Panc1 (cell line): Measurements from ENCODE around the gene MTHFD1L. TPM values are rescaled to one million over a fixed set of nuclear protein-coding genes. Genes with fewer than 3 reads are reported as not detected.

ENCODE experiments used
- ATAC-seq: fragments of 200-7000 bp; cut with Tn5 transposase; 2 replicates; pipeline ENCODE4 v1.9.1; 2020; ENCODE audit warnings: mild to moderate bottlenecking, moderate library complexity
- BruUV-seq: library from RNA; stranded (reverse); fragments of 400-500 nt; replicated peaks from 2 replicates; lab custom pipeline; 2021; lab: Mats Ljungman, UMichigan
- CTCF ChIA-PET: fragments of 300-600 bp; sonication (Branson Sonifier 250); formaldehyde crosslinking; loops from one replicate; lab custom pipeline; 2022; ENCODE audit warnings: antibody characterized with exemption; lab: Charles Lee
- POLR2A ChIA-PET: fragments of 300-600 bp; sonication (Branson Sonifier 250); formaldehyde crosslinking; loops from one replicate; lab custom pipeline; 2022; ENCODE audit warnings: antibody characterized with exemption; lab: Charles Lee
- DNase-seq: peaks from one replicate; pipeline ENCODE4 v3.0.0-alpha.2; 2010; ENCODE audit warnings: low read depth, low spot score
- H3K27ac ChIP-seq: 2 replicates; pipeline ENCODE4 v1.5.1; 2011; ENCODE audit warnings: mild to moderate bottlenecking, low read length, inconsistent platforms
- H3K27me3 ChIP-seq: fragments of 200-500 bp; sonication (Bioruptor generic); 2 replicates; pipeline ENCODE4 v1.6.0; 2014; ENCODE audit warnings: low read length, inconsistent platforms; ENCODE audit not compliant: control insufficient read depth, insufficient read depth
- H3K36me3 ChIP-seq: fragments of 200-500 bp; sonication (Bioruptor generic); 2 replicates; pipeline ENCODE4 v1.5.1; 2014; ENCODE audit warnings: inconsistent platforms, mild to moderate bottlenecking, low read length, moderate library complexity; ENCODE audit not compliant: control insufficient read depth, insufficient read depth
- H3K4me1 ChIP-seq: 2 replicates; pipeline ENCODE4 v1.5.1; 2011; ENCODE audit warnings: inconsistent platforms, mild to moderate bottlenecking, low read length, moderate library complexity; ENCODE audit not compliant: control insufficient read depth, insufficient read depth
- H3K4me3 ChIP-seq, 2 experiments: 2 replicates each; pipeline ENCODE4 v1.5.1; 2011 to 2012; ENCODE audit warnings: low read depth in 2 of 2, low read length in 2 of 2, mild to moderate bottlenecking in 2 of 2, inconsistent platforms in 1 of 2, moderate library complexity in 1 of 2
- H3K9me3 ChIP-seq: fragments of 200-500 bp; sonication (Bioruptor generic); 2 replicates; pipeline ENCODE4 v1.5.1; 2014; ENCODE audit warnings: low read depth, mild to moderate bottlenecking, inconsistent platforms, low read length, moderate library complexity; ENCODE audit not compliant: control insufficient read depth, insufficient read depth
- POLR2AphosphoS5 ChIP-seq: IDR thresholded peaks from 2 replicates; pipeline ENCODE4 v1.6.1; 2012; ENCODE audit warnings: mild to moderate bottlenecking, low read depth, low read length, moderate library complexity
- SIN3A ChIP-seq: IDR thresholded peaks from 2 replicates; pipeline ENCODE4 v1.6.1; 2012; ENCODE audit warnings: low read depth, mild to moderate bottlenecking, low read length, moderate library complexity, borderline replicate concordance; ENCODE audit not compliant: insufficient read depth
- TCF7L2 ChIP-seq: IDR thresholded peaks from 2 replicates; pipeline ENCODE4 v1.6.1; 2011; ENCODE audit warnings: mild to moderate bottlenecking, low read depth, low read length, inconsistent platforms
- in situ Hi-C: cut with HindIII; loops from 2 replicates; pipeline ENCODE4 v1.10.0; 2016; ENCODE audit warnings: low sequenced_read_pairs, low pct_unique_long_range_greater_than_20kb
- intact Hi-C: fragments of 100-400 bp; cut with micrococcal nuclease; formaldehyde crosslinking; loops from one replicate; pipeline ENCODE4 v1.10.0; 2022; ENCODE audit not compliant: unreplicated experiment
- total RNA-seq: library from RNA; stranded (reverse); gene quantifications from one replicate; pipeline ENCODE4 v1.2.1, GENCODE V29; 2021; ENCODE audit not compliant: unreplicated experiment
- TF ChIP-seq, protein P1 (sequence below), 2 experiments: IDR thresholded peaks; 2 replicates each; pipeline ENCODE4 v1.6.1; 2011 to 2012; ENCODE audit warnings: low read depth in 2 of 2, control low read depth in 1 of 2, low read length in 1 of 2, mild to moderate bottlenecking in 1 of 2, moderate library complexity in 1 of 2; ENCODE audit not compliant: insufficient read depth in 1 of 2
- TF ChIP-seq, protein P2 (sequence below): fragments of 450-650 bp; IDR thresholded peaks from 2 replicates; pipeline ENCODE4 v1.5.1; 2017; ENCODE audit warnings: mild to moderate bottlenecking

Gene MTHFD1L
- total RNA-seq, 1 experiment from 2014 or later, result 76.2 TPM

DNA sequence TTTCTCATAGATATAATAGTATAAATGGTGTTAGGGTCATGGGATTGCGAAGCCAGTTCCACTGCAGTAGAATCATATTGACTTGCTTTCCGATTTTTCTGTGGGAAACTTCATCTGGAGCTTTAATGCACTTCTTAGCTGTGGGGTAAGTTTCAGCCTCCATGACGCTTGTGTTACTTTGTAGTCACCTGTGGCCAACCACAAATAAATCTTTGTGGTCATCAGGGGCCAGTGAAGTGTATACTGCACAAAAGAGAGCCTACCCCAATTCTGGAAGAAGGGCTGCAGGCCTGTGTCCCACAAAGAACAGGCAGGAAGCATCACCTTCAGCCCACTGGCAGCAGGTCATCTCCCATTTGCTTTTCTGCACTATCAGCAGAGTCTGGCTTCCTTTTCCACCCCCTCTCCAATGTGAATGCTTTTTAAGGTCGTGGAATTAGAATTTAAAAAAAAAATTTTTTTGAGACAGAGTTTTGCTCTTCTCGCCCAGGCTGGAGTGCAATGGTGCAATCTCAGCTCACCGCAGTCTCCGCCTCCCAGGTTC is 32.0 kb downstream of the MTHFD1L start:
- Histone ChIP-seq H3K27me3 (no peaks in the 10 kb centered on the region), H3K9me3 (no peaks in the 10 kb centered on the region), H3K4me1 (no peaks in the 10 kb centered on the region; the same call in 1 of the 2 replicates), H3K27ac (no peak overlapping the region), H3K4me3 (no peak overlapping the region), H3K36me3 (peaks cover 7% of the 10 kb centered on the region)
- no TSS peak for BruUV-seq
- ChIA-PET POLR2A (no interaction called here), CTCF (no interaction called here)
- intact Hi-C loops, result no loop called here
- TF ChIP-seq, protein P1, sequence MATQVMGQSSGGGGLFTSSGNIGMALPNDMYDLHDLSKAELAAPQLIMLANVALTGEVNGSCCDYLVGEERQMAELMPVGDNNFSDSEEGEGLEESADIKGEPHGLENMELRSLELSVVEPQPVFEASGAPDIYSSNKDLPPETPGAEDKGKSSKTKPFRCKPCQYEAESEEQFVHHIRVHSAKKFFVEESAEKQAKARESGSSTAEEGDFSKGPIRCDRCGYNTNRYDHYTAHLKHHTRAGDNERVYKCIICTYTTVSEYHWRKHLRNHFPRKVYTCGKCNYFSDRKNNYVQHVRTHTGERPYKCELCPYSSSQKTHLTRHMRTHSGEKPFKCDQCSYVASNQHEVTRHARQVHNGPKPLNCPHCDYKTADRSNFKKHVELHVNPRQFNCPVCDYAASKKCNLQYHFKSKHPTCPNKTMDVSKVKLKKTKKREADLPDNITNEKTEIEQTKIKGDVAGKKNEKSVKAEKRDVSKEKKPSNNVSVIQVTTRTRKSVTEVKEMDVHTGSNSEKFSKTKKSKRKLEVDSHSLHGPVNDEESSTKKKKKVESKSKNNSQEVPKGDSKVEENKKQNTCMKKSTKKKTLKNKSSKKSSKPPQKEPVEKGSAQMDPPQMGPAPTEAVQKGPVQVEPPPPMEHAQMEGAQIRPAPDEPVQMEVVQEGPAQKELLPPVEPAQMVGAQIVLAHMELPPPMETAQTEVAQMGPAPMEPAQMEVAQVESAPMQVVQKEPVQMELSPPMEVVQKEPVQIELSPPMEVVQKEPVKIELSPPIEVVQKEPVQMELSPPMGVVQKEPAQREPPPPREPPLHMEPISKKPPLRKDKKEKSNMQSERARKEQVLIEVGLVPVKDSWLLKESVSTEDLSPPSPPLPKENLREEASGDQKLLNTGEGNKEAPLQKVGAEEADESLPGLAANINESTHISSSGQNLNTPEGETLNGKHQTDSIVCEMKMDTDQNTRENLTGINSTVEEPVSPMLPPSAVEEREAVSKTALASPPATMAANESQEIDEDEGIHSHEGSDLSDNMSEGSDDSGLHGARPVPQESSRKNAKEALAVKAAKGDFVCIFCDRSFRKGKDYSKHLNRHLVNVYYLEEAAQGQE (IDR thresholded peaks at IDR 0.05; ENCODE audit: insufficient read depth in 1 of 2, low read depth in 2 of 2, low read length in 1 of 2), result no peak
- no peak for TF ChIP-seq POLR2AphosphoS5
- TF ChIP-seq TCF7L2, result no peak
- no peak for TF ChIP-seq SIN3A
- TF ChIP-seq, protein P2, sequence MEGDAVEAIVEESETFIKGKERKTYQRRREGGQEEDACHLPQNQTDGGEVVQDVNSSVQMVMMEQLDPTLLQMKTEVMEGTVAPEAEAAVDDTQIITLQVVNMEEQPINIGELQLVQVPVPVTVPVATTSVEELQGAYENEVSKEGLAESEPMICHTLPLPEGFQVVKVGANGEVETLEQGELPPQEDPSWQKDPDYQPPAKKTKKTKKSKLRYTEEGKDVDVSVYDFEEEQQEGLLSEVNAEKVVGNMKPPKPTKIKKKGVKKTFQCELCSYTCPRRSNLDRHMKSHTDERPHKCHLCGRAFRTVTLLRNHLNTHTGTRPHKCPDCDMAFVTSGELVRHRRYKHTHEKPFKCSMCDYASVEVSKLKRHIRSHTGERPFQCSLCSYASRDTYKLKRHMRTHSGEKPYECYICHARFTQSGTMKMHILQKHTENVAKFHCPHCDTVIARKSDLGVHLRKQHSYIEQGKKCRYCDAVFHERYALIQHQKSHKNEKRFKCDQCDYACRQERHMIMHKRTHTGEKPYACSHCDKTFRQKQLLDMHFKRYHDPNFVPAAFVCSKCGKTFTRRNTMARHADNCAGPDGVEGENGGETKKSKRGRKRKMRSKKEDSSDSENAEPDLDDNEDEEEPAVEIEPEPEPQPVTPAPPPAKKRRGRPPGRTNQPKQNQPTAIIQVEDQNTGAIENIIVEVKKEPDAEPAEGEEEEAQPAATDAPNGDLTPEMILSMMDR, result no peak
- DNase-seq (no peak), ATAC-seq (no peak)
- in situ Hi-C loops, result no loop called here

DNA sequence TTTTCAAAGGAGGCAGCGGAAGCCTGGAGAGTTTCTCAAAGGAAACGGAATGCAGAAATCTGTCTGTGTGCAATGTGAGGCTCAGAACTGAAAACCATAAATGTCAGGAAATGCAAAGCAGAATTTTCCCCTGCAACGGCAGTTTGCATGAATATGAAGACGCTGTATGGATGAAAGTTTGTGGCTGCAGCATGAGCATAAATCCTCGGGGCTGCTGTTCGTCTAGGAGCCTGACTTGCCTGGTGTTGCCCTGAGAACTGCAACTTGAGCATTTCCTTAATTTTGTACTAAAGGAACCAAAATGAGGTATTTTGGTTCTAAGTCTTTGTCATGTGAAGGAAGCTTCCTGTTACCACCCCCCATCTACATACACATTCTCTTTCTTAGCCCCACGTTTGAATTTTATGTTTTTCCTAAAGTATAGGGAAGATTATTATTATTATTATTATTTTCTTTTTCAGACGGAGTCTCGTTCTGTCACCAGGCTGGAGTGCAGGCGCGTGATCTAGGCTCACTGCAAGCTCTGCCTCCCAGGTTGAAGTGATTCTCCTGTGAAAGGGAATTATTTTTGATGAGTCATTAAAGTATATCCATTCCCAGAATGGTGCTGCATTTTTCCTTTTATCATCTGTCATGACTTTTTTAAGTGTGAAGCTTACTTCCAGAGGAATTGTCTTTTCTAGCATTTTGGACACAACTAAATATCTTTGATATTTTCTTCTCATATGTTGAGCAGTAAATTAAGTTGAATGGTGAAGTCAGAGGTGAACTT is 33.1 kb downstream of the MTHFD1L start:
- in situ Hi-C loops (no loop called here), intact Hi-C loops (no loop called here)
- Histone ChIP-seq H3K27ac (no peak overlapping the region), H3K36me3 (peaks cover 7% of the 10 kb centered on the region), H3K9me3 (no peaks in the 10 kb centered on the region), H3K27me3 (no peaks in the 10 kb centered on the region), H3K4me1 (no peaks in the 10 kb centered on the region; the same call in 1 of the 2 replicates), H3K4me3 (no peak overlapping the region)
- no TSS peak for BruUV-seq
- TF ChIP-seq, protein P2, result no peak
- TF ChIP-seq SIN3A (no peak), POLR2AphosphoS5 (no peak), TCF7L2 (no peak)
- TF ChIP-seq, protein P1 (IDR thresholded peaks at IDR 0.05; ENCODE audit: insufficient read depth in 1 of 2, low read depth in 2 of 2, low read length in 1 of 2), result no peak
- ATAC-seq (no peak), DNase-seq (no peak)
- ChIA-PET POLR2A (no interaction called here), CTCF (no interaction called here)
